ENCODE data around the gene TXNDC16. TPM values are rescaled to one million over a fixed set of nuclear protein-coding genes. Genes with fewer than 3 reads are reported as not detected.
A peak's percentile ranks its signal among the peaks of the same experiment; 100 is the strongest.

Gene TXNDC16
- total and polyA plus RNA-seq, 4 donors: 19.8 to 36.6 (median 21.3) TPM

DNA sequence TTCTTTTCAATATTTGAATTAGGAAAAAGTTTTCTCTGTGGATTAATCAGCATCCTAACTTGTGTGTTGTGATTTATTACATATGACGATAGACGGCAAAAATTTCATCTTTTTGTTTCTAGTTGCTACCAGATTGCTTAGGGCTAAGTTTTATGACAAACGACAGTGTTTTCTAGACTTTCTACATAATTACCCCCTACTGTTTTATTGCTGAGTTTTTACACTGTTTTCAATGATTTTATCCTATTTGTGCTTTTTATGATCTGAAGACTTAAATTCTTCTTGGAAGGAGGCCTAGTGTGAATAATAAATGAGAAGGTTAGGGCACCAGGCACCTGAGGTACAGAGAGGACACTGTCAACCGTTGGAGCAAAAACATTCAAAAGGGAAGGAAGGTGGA, 88.1 kb downstream of the TXNDC16 start:
- Histone ChIP-seq H3K27me3 (ENCODE audit: control insufficient read depth, insufficient read depth, low read length) (no peaks in the 10 kb centered on the region), H3K4me3 (ENCODE audit: low read depth, low read length) (no peak overlapping the region), H3K9me3 (ENCODE audit: control insufficient read depth, insufficient read depth, low read length) (peaks cover 6% of the 10 kb centered on the region), H3K36me3 (ENCODE audit: control insufficient read depth, insufficient read depth, low read length) (peaks cover 8% of the 10 kb centered on the region), H3K4me1 (ENCODE audit: control insufficient read depth, insufficient read depth, low read length) (no peaks in the 10 kb centered on the region), H3K27ac (ENCODE audit: low read depth, low read length) (no peak overlapping the region)
- no CpG with 5 or more reads among the region's 4 CpGs for WGBS (ENCODE audit: insufficient coverage)
- peak in 1 of 6 donors; percentile 4 for DNase-seq (ENCODE audit: low read depth in 4 of 6, low spot score in 6 of 6)

DNA sequence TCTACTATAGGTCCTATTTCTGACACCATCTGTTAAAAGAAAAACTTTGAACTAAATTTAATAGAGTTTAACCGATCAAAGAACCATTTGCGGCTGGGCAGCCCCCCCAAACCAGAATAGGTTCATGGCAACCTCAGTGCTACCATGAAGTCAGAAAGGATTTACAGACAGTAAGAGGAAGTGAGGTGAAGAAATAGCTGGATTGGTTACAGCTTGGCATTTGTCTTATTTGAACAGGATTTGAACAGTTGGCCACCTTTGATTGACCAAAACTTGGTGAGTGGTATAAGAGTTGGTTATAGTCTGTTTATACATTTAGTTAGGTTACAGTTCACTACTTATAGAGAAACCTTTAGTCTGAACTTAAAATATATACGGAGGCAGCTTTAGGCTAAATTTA, 88.9 kb downstream of the TXNDC16 start:
- DNase-seq (ENCODE audit: low read depth in 4 of 6, low spot score in 6 of 6): no peak
- H3K4me3 ChIP-seq (ENCODE audit: low read depth, low read length): no peak overlapping the region
- H3K9me3 ChIP-seq (ENCODE audit: control insufficient read depth, insufficient read depth, low read length): peaks cover 6% of the 10 kb centered on the region
- H3K36me3 ChIP-seq (ENCODE audit: control insufficient read depth, insufficient read depth, low read length): peaks cover 3% of the 10 kb centered on the region
- H3K27me3 ChIP-seq (ENCODE audit: control insufficient read depth, insufficient read depth, low read length): no peaks in the 10 kb centered on the region
- H3K27ac ChIP-seq (ENCODE audit: low read depth, low read length): no peak overlapping the region
- H3K4me1 ChIP-seq (ENCODE audit: control insufficient read depth, insufficient read depth, low read length): no peaks in the 10 kb centered on the region
- WGBS (ENCODE audit: insufficient coverage): 100% methylated on average over 1 of the region's 3 CpGs

- Histone ChIP-seq H3K27me3 (ENCODE audit: control insufficient read depth, insufficient read depth, low read length) (no peaks in the 10 kb centered on the region), H3K9me3 (ENCODE audit: control insufficient read depth, insufficient read depth, low read length) (peaks cover 6% of the 10 kb centered on the region), H3K4me3 (ENCODE audit: low read depth, low read length) (no peak overlapping the region), H3K36me3 (ENCODE audit: control insufficient read depth, insufficient read depth, low read length) (peaks cover 3% of the 10 kb centered on the region), H3K27ac (ENCODE audit: low read depth, low read length) (no peak overlapping the region), H3K4me1 (ENCODE audit: control insufficient read depth, insufficient read depth, low read length) (no peaks in the 10 kb centered on the region)
- no CpG with 5 or more reads among the region's 1 CpG for WGBS (ENCODE audit: insufficient coverage)
- DNase-seq (ENCODE audit: low read depth in 4 of 6, low spot score in 6 of 6): no peak
Measured at GRCh38 chr14:52461721-52462120, 90.6 kb downstream of the TXNDC16 start.

- Histone ChIP-seq H3K27ac (ENCODE audit: low read depth, low read length) (no peak overlapping the region), H3K4me1 (ENCODE audit: control insufficient read depth, insufficient read depth, low read length) (no peaks in the 10 kb centered on the region)
- WGBS (ENCODE audit: insufficient coverage): no CpG with 5 or more reads among the region's 1 CpG
Measured at GRCh38 chr14:52458721-52459085, 93.6 kb downstream of the TXNDC16 start.

DNA sequence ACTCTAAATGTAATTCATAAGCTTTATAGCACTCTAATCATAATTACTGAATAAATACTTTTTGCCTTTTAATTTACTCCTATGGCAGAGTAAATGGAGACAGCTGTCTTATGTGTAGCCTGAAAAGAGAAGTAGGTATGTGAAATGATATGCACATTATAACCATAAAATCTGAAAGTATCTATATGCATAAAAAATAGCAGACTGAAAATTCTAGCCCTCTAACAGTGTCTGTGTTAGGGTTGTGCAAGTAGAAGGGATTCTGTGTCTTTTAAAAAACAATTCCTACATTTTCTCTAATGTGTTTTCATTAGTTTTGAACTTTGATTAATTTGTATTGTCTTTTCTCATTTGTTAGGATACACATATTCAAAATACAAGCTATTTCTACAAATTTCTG, 94.9 kb downstream of the TXNDC16 start:
- Histone ChIP-seq H3K4me3 (ENCODE audit: low read depth, low read length) (no peak overlapping the region), H3K9me3 (ENCODE audit: control insufficient read depth, insufficient read depth, low read length) (peaks cover 6% of the 10 kb centered on the region), H3K4me1 (ENCODE audit: control insufficient read depth, insufficient read depth, low read length) (no peaks in the 10 kb centered on the region), H3K36me3 (ENCODE audit: control insufficient read depth, insufficient read depth, low read length) (peaks cover 4% of the 10 kb centered on the region), H3K27ac (ENCODE audit: low read depth, low read length) (no peak overlapping the region), H3K27me3 (ENCODE audit: control insufficient read depth, insufficient read depth, low read length) (no peaks in the 10 kb centered on the region)
- DNase-seq (ENCODE audit: low read depth in 4 of 6, low spot score in 6 of 6): no peak

More at GRCh38 chr14:52458721-52459085, 93.6 kb downstream of the TXNDC16 start:
- Histone ChIP-seq H3K9me3 (ENCODE audit: control insufficient read depth, insufficient read depth, low read length) (peaks cover 6% of the 10 kb centered on the region), H3K36me3 (ENCODE audit: control insufficient read depth, insufficient read depth, low read length) (peaks cover 4% of the 10 kb centered on the region), H3K27me3 (ENCODE audit: control insufficient read depth, insufficient read depth, low read length) (no peaks in the 10 kb centered on the region), H3K4me3 (ENCODE audit: low read depth, low read length) (no peak overlapping the region)
- DNase-seq (ENCODE audit: low read depth in 4 of 6, low spot score in 6 of 6): no peak

GRCh38 chr14:52455291-52456088, 96.8 kb downstream of the TXNDC16 start:
- Histone ChIP-seq H3K4me1 (ENCODE audit: control insufficient read depth, insufficient read depth, low read length) (no peaks in the 10 kb centered on the region), H3K9me3 (ENCODE audit: control insufficient read depth, insufficient read depth, low read length) (no peaks in the 10 kb centered on the region), H3K4me3 (ENCODE audit: low read depth, low read length) (no peak overlapping the region), H3K36me3 (ENCODE audit: control insufficient read depth, insufficient read depth, low read length) (peaks cover 4% of the 10 kb centered on the region), H3K27me3 (ENCODE audit: control insufficient read depth, insufficient read depth, low read length) (no peaks in the 10 kb centered on the region), H3K27ac (ENCODE audit: low read depth, low read length) (no peak overlapping the region)
- DNase-seq (ENCODE audit: low read depth in 4 of 6, low spot score in 6 of 6): no peak
- WGBS (ENCODE audit: insufficient coverage): no CpG with 5 or more reads among the region's 3 CpGs

- no CpG with 5 or more reads among the region's 3 CpGs for WGBS (ENCODE audit: insufficient coverage)
- Histone ChIP-seq H3K9me3 (ENCODE audit: control insufficient read depth, insufficient read depth, low read length) (no peaks in the 10 kb centered on the region), H3K4me3 (ENCODE audit: low read depth, low read length) (no peak overlapping the region), H3K36me3 (ENCODE audit: control insufficient read depth, insufficient read depth, low read length) (no peaks in the 10 kb centered on the region), H3K27ac (ENCODE audit: low read depth, low read length) (no peak overlapping the region), H3K27me3 (ENCODE audit: control insufficient read depth, insufficient read depth, low read length) (no peaks in the 10 kb centered on the region), H3K4me1 (ENCODE audit: control insufficient read depth, insufficient read depth, low read length) (no peaks in the 10 kb centered on the region)
- no peak for DNase-seq (ENCODE audit: low read depth in 4 of 6, low spot score in 6 of 6)
Measured at GRCh38 chr14:52447236-52447635, 105.1 kb downstream of the TXNDC16 start.

GRCh38 chr14:52446355-52446754, 106.0 kb downstream of the TXNDC16 start:
- Histone ChIP-seq H3K36me3 (ENCODE audit: control insufficient read depth, insufficient read depth, low read length) (no peaks in the 10 kb centered on the region), H3K27me3 (ENCODE audit: control insufficient read depth, insufficient read depth, low read length) (no peaks in the 10 kb centered on the region), H3K27ac (ENCODE audit: low read depth, low read length) (no peak overlapping the region), H3K4me1 (ENCODE audit: control insufficient read depth, insufficient read depth, low read length) (no peaks in the 10 kb centered on the region), H3K4me3 (ENCODE audit: low read depth, low read length) (no peak overlapping the region), H3K9me3 (ENCODE audit: control insufficient read depth, insufficient read depth, low read length) (no peaks in the 10 kb centered on the region)
- no peak for DNase-seq (ENCODE audit: low read depth in 4 of 6, low spot score in 6 of 6)

- Histone ChIP-seq H3K36me3 (ENCODE audit: control insufficient read depth, insufficient read depth, low read length) (no peaks in the 10 kb centered on the region), H3K4me3 (ENCODE audit: low read depth, low read length) (no peak overlapping the region), H3K9me3 (ENCODE audit: control insufficient read depth, insufficient read depth, low read length) (no peaks in the 10 kb centered on the region), H3K4me1 (ENCODE audit: control insufficient read depth, insufficient read depth, low read length) (no peaks in the 10 kb centered on the region), H3K27me3 (ENCODE audit: control insufficient read depth, insufficient read depth, low read length) (no peaks in the 10 kb centered on the region), H3K27ac (ENCODE audit: low read depth, low read length) (no peak overlapping the region)
- DNase-seq (ENCODE audit: low read depth in 4 of 6, low spot score in 6 of 6): no peak
Measured at GRCh38 chr14:52443506-52443905, 108.8 kb downstream of the TXNDC16 start.

GRCh38 chr14:52442602-52443001, 109.7 kb downstream of the TXNDC16 start:
- Histone ChIP-seq H3K36me3 (ENCODE audit: control insufficient read depth, insufficient read depth, low read length) (no peaks in the 10 kb centered on the region), H3K4me1 (ENCODE audit: control insufficient read depth, insufficient read depth, low read length) (no peaks in the 10 kb centered on the region), H3K4me3 (ENCODE audit: low read depth, low read length) (no peak overlapping the region), H3K9me3 (ENCODE audit: control insufficient read depth, insufficient read depth, low read length) (no peaks in the 10 kb centered on the region), H3K27me3 (ENCODE audit: control insufficient read depth, insufficient read depth, low read length) (no peaks in the 10 kb centered on the region), H3K27ac (ENCODE audit: low read depth, low read length) (no peak overlapping the region)
- WGBS (ENCODE audit: insufficient coverage): 100% methylated on average over 1 of the region's 1 CpG
- no peak for DNase-seq (ENCODE audit: low read depth in 4 of 6, low spot score in 6 of 6)

All from spinal cord (tissue), 10 donors.